RWPE2 (cell line): ENCODE data around the gene SLC16A5.

Experiments
- ATAC-seq: fragments of 200-7000 bp; cut with Tn5 transposase; 3 replicates; pipeline ENCODE4 v1.9.1; 2021; ENCODE audit warnings: low read depth
- DNase-seq: peaks from one replicate; pipeline ENCODE4 v3.0.0-alpha.2; 2020; ENCODE audit warnings: low spot score
- H3K27ac ChIP-seq: fragments of 450-650 bp; 2 replicates; pipeline ENCODE4 v1.5.1; 2017; ENCODE audit warnings: mild to moderate bottlenecking; ENCODE audit not compliant: poor library complexity, severe bottlenecking
- H3K27me3 ChIP-seq: fragments of 250-450 bp; sonication (Bioruptor Pico); 2 replicates; pipeline ENCODE4 v1.5.1; 2021; ENCODE audit warnings: mild to moderate bottlenecking, moderate library complexity; ENCODE audit not compliant: insufficient read depth, poor library complexity, severe bottlenecking
- H3K36me3 ChIP-seq: fragments of 250-450 bp; sonication (Bioruptor Pico); 2 replicates; pipeline ENCODE4 v1.5.1; 2020; ENCODE audit warnings: low read depth, mild to moderate bottlenecking, moderate library complexity
- H3K4me1 ChIP-seq: fragments of 250-450 bp; sonication (Bioruptor Pico); 2 replicates; pipeline ENCODE4 v1.5.1; 2021; ENCODE audit warnings: mild to moderate bottlenecking, moderate library complexity; ENCODE audit not compliant: insufficient read depth, poor library complexity, severe bottlenecking
- H3K4me3 ChIP-seq: fragments of 250-450 bp; sonication (Bioruptor Pico); 2 replicates; pipeline ENCODE4 v1.5.1; 2021; ENCODE audit warnings: mild to moderate bottlenecking, moderate library complexity; ENCODE audit not compliant: severe bottlenecking
- H3K9me3 ChIP-seq: fragments of 250-450 bp; sonication (Bioruptor Pico); 2 replicates; pipeline ENCODE4 v1.5.1; 2021; ENCODE audit warnings: mild to moderate bottlenecking, moderate library complexity; ENCODE audit not compliant: severe bottlenecking
- TF ChIP-seq, protein P1 (sequence below): fragments of 450-650 bp; IDR thresholded peaks from one replicate; pipeline ENCODE4 v1.5.1; 2017; ENCODE audit warnings: mild to moderate bottlenecking, moderate library complexity; ENCODE audit not compliant: poor library complexity, severe bottlenecking

The SLC16A5 gene

DNA sequence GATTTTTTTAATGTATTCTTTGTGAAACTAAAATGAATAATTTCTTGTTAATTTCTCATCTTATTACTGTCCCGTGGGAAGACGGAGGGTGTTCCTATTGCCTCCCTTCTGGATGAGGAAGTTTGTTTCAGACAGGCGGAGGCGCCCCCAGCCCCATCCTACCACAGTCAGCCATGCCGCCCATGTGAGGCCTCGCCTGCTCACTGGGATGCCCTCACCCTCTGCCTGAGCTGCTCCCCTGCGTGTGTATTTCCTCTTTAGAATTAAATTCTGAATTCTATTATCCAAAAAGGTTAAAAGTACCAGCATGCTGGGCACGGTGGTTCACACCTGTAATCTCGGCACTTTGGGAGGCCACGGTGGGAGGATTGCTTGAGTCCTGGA is 26.7 kb upstream of the SLC16A5 start:
- DNase-seq: no peak
- no peaks in the 10 kb centered on the region for H3K4me1 ChIP-seq
- TF ChIP-seq, protein P1, sequence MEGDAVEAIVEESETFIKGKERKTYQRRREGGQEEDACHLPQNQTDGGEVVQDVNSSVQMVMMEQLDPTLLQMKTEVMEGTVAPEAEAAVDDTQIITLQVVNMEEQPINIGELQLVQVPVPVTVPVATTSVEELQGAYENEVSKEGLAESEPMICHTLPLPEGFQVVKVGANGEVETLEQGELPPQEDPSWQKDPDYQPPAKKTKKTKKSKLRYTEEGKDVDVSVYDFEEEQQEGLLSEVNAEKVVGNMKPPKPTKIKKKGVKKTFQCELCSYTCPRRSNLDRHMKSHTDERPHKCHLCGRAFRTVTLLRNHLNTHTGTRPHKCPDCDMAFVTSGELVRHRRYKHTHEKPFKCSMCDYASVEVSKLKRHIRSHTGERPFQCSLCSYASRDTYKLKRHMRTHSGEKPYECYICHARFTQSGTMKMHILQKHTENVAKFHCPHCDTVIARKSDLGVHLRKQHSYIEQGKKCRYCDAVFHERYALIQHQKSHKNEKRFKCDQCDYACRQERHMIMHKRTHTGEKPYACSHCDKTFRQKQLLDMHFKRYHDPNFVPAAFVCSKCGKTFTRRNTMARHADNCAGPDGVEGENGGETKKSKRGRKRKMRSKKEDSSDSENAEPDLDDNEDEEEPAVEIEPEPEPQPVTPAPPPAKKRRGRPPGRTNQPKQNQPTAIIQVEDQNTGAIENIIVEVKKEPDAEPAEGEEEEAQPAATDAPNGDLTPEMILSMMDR: no peak
- no peaks in the 10 kb centered on the region for H3K27me3 ChIP-seq
- peaks cover 62% of the 10 kb centered on the region for H3K36me3 ChIP-seq
- H3K27ac ChIP-seq: no peak overlapping the region
- no peak overlapping the region for H3K4me3 ChIP-seq
- no peaks in the 10 kb centered on the region for H3K9me3 ChIP-seq
- ATAC-seq: no peak

DNA sequence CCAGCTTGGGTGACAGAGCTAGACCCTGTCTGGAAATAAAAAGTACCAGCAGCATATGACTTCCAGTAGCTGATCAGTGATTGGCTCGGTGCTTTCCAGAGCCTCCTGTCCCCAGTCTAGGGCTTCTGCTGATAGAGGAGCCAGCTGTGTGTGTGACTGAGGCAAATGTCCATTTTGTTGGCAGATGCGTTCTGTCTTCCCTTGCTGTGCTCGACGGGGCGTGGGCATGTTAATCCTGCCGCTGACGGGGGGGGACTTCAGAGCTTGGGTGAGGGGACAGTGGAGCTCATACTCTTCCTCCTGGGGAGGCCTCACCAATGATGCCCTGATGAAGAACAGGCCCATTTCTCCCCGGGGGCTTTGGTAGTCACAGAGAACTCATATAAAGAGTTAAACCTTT is 26.1 kb upstream of the SLC16A5 start:
- Histone ChIP-seq H3K27ac (no peak overlapping the region), H3K4me3 (no peak overlapping the region), H3K27me3 (no peaks in the 10 kb centered on the region), H3K4me1 (no peaks in the 10 kb centered on the region), H3K36me3 (peaks cover 57% of the 10 kb centered on the region), H3K9me3 (no peaks in the 10 kb centered on the region)
- TF ChIP-seq, protein P1: no peak
- ATAC-seq (no peak), DNase-seq (no peak)

DNA sequence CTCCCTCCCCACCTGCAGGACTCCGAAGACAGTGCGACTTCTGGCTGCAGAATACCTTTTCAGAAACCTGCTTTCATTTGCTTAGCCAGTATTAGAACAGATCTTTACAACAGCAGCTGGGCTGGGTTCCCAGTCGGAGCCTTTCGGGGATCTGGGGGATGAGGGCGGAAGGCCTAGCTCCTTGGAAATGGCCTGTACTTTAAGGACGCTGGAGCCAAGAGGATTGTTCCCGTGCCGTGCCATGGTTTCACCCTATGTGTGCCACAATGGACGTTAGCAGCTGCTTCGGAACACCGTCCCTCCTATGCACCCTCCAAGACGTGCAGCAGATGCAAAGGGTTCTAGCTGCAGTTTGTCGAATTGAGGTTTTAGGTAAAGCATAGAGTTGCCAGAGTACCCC is 24.6 kb upstream of the SLC16A5 start:
- ATAC-seq: no peak
- no peaks in the 10 kb centered on the region for H3K9me3 ChIP-seq
- H3K4me1 ChIP-seq: no peaks in the 10 kb centered on the region
- H3K27ac ChIP-seq: no peak overlapping the region
- TF ChIP-seq, protein P1: no peak
- DNase-seq: no peak
- H3K27me3 ChIP-seq: no peaks in the 10 kb centered on the region
- H3K4me3 ChIP-seq: no peak overlapping the region
- peaks cover 45% of the 10 kb centered on the region for H3K36me3 ChIP-seq

DNA sequence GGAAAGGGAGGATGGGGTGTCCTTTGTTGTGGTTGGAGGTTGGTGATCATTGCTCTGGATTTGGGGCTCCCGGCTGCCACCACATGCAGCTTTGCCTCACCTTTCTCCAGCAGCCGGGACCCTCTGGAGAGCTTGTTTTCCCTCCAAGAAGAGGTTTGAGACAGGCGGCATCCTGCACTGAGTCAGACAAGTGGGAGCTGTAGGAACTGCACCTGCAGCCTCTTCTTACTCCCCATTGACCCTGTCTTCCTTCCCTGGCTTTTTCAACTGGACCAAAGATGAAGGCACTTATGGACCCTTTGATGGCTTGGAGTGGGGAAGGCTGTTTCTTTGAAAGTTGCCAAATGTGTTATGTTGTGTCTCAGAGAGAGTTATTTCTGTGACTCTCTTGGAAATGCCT is 24.1 kb upstream of the SLC16A5 start:
- TF ChIP-seq, protein P1: no peak
- DNase-seq (no peak), ATAC-seq (peak; percentile 33; the same call in 1 of the 3 replicates)
- Histone ChIP-seq H3K36me3 (peaks cover 45% of the 10 kb centered on the region), H3K27ac (no peak overlapping the region), H3K27me3 (no peaks in the 10 kb centered on the region), H3K4me3 (no peak overlapping the region), H3K4me1 (no peaks in the 10 kb centered on the region), H3K9me3 (no peaks in the 10 kb centered on the region)

DNA sequence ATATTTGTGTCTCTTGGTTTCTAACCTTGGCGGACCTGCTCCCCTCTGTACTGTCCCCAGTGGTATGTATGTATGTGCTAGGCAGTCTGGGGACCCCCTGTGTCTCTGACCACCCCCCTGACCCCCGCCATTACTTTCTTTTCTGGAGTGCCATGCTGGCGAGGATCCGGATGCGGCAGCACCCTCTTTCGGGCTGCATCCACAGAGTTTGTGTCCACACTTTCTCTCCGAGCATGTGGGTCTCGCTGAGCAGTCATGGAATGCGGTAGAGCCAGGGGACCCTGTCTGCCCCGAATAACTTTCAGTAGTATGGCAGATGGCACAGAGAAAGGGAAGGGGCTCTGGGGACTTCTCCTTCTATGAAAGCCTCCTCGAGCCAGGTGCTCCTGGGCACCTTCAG is 23.7 kb upstream of the SLC16A5 start:
- H3K36me3 ChIP-seq: peaks cover 45% of the 10 kb centered on the region
- DNase-seq (no peak), ATAC-seq (no peak)
- H3K27ac ChIP-seq: no peak overlapping the region
- TF ChIP-seq, protein P1: no peak
- H3K4me3 ChIP-seq: no peak overlapping the region
- no peaks in the 10 kb centered on the region for H3K27me3 ChIP-seq
- no peaks in the 10 kb centered on the region for H3K9me3 ChIP-seq
- H3K4me1 ChIP-seq: no peaks in the 10 kb centered on the region
